ENCODE measurements around the gene INPP5F.
A peak's percentile ranks its signal among the peaks of the same experiment; 100 is the strongest.

The INPP5F gene

GRCh38 chr10:119872860-119873681 lies 147.2 kb downstream of the INPP5F start:
- DNase-seq: peak; percentile 87

- no peak for DNase-seq
Observed at GRCh38 chr10:119878524-119878923, 152.7 kb downstream of the INPP5F start.

All from stimulated activated CD4-positive, alpha-beta T cell treated with anti-CD3 and anti-CD28 coated beads, Interleukin-1b, Interleukin-23, amount 100 ng/mL, for 48 hours (primary cell).